Gastroesophageal sphincter (tissue), 4 donors: ENCODE data around the gene PTGES. TPM values are rescaled to one million over a fixed set of nuclear protein-coding genes. Genes with fewer than 3 reads are reported as not detected.
A peak's percentile ranks its signal among the peaks of the same experiment; 100 is the strongest.
"Not testable (repeated sequence)": the region's sequence is repeated elsewhere in the genome, so short reads cannot be mapped to it uniquely, and the experiment has no call there.

Source experiments
- ATAC-seq: fragments of 150-250 bp; one replicate; pipeline ENCODE4 v1.9.1; 2016; ENCODE audit warnings: mild to moderate bottlenecking, moderate library complexity
- H3K27ac ChIP-seq, 4 donors: fragments of 200-600 bp; sonication (generic) in 3 of 4; 1 replicate in 3 of 4; 2 replicates in 1 of 4; pipeline ENCODE4 v1.5.1; 2016 to 2019
- H3K27me3 ChIP-seq: fragments of 200-600 bp; sonication (generic); one replicate; pipeline ENCODE4 v1.5.1; 2019
- H3K36me3 ChIP-seq, 2 donors: fragments of 200-600 bp; sonication (generic); one replicate each; pipeline ENCODE4 v1.5.1; 2019; ENCODE audit warnings: control low read depth in 1 of 2
- H3K4me1 ChIP-seq, 3 donors: fragments of 200-600 bp; sonication (generic); 1 replicate in 2 of 3; 2 replicates in 1 of 3; pipeline ENCODE4 v1.5.1; 2016 to 2019; ENCODE audit warnings: control low read depth in 2 of 3
- H3K4me3 ChIP-seq, 2 donors: fragments of 200-600 bp; sonication (generic); one replicate each; pipeline ENCODE4 v1.5.1; 2019; ENCODE audit warnings: mild to moderate bottlenecking in 1 of 2, moderate library complexity in 1 of 2
- H3K9me3 ChIP-seq, 3 donors: fragments of 200-600 bp; sonication (generic); one replicate each; pipeline ENCODE4 v1.5.1; 2017 to 2019; ENCODE audit warnings: control low read depth in 2 of 3
- CTCF ChIP-seq, 4 experiments: fragments of 200-600 bp in 2 of 4; fragments of 450-650 bp in 2 of 4; sonication (generic) in 1 of 4; IDR thresholded peaks; one replicate each; pipeline ENCODE4 v1.5.1; 2017 to 2019; ENCODE audit warnings: antibody characterized with exemption in 4 of 4, mild to moderate bottlenecking in 2 of 4, moderate library complexity in 2 of 4
- EP300 ChIP-seq: sonication (generic); formaldehyde crosslinking; IDR thresholded peaks from one replicate; pipeline ENCODE4 v1.6.1; 2017; ENCODE audit warnings: antibody characterized with exemption, mild to moderate bottlenecking
- POLR2A ChIP-seq, 2 donors: fragments of 450-650 bp; IDR thresholded peaks; one replicate each; pipeline ENCODE4 v1.6.1; 2017; ENCODE audit warnings: antibody characterized with exemption in 2 of 2, mild to moderate bottlenecking in 2 of 2, moderate library complexity in 1 of 2
- POLR2AphosphoS5 ChIP-seq: sonication (generic); formaldehyde crosslinking; IDR thresholded peaks from one replicate; pipeline ENCODE4 v1.6.1; 2017; ENCODE audit warnings: antibody characterized with exemption
- WGBS, 2 donors: methylation state at CpG; one replicate each; pipeline ENCODE4 v1.1.5; 2018; ENCODE audit warnings: low coverage in 1 of 2; 5-methylcytosine and 5-hydroxymethylcytosine counted together
- total RNA-seq, 4 donors: library from RNA; depleted of rRNA; stranded (reverse); fragments of >200 nt; gene quantifications; one replicate each; pipeline ENCODE4 v1.1.0, GENCODE V29; 2016

The PTGES gene
- total RNA-seq, 4 donors from 2014 or later = 0.78 to 15.1 (median 6.1) TPM

GRCh38 chr9:129762985-129763926 lies 10.4 kb upstream of the PTGES start:
- 60 to 87% methylated on average over 6 to 9 of the region's 13 CpGs for WGBS, 2 donors
- Histone ChIP-seq H3K4me3 (no peak overlapping the region), H3K27ac (peak overlapping the region in 3 of 4 donors; percentile 49 to 59 (median 51)), H3K4me1 (peaks cover 0 to 11% (median 0%) of the 10 kb centered on the region in 3 donors), H3K27me3 (no peaks in the 10 kb centered on the region), H3K36me3 (no peaks in the 10 kb centered on the region), H3K9me3 (no peaks in the 10 kb centered on the region)
- ATAC-seq = peak; percentile 52
- no peak for TF ChIP-seq POLR2AphosphoS5
- no peak for TF ChIP-seq EP300
- TF ChIP-seq POLR2A (IDR thresholded peaks at IDR 0.05) = no peak
- no peak for TF ChIP-seq CTCF (IDR thresholded peaks at IDR 0.05)

- Histone ChIP-seq H3K27ac (peak overlapping the region in 3 of 4 donors; percentile 49 to 80 (median 59)), H3K4me1 (peaks cover 0 to 11% (median 0%) of the 10 kb centered on the region in 3 donors)
- ATAC-seq = peak; percentile 72
- H3K27me3 ChIP-seq, H3K9me3 ChIP-seq, H3K4me3 ChIP-seq, H3K36me3 ChIP-seq: not testable (repeated sequence)
- WGBS, 2 donors = 30 to 93% methylated on average over 2 to 5 of the region's 13 CpGs
These were observed 9.6 kb upstream of the PTGES start for GRCh38 chr9:129762370-129762984.

- peak; percentile 34 for ATAC-seq
- H3K9me3 ChIP-seq = no peaks in the 10 kb centered on the region
- no peaks in the 10 kb centered on the region for H3K36me3 ChIP-seq
- peak overlapping the region in 3 of 4 donors; percentile 48 to 80 (median 59) for H3K27ac ChIP-seq
- peaks cover 0 to 11% (median 0%) of the 10 kb centered on the region in 3 donors for H3K4me1 ChIP-seq
- no peak for TF ChIP-seq CTCF (IDR thresholded peaks at IDR 0.05)
- no peak for TF ChIP-seq POLR2AphosphoS5
- no peak for TF ChIP-seq POLR2A (IDR thresholded peaks at IDR 0.05)
- TF ChIP-seq EP300 = no peak
- 8 to 47% methylated on average over 2 of the region's 6 CpGs for WGBS, 2 donors
- no peaks in the 10 kb centered on the region for H3K27me3 ChIP-seq
- H3K4me3 ChIP-seq = no peak overlapping the region
These were observed 9.1 kb upstream of the PTGES start for GRCh38 chr9:129761901-129762369.

GRCh38 chr9:129761293-129761900 lies 8.6 kb upstream of the PTGES start:
- Histone ChIP-seq H3K36me3 (no peaks in the 10 kb centered on the region), H3K27ac (peak overlapping the region in 3 of 4 donors; percentile 48 to 80 (median 59)), H3K27me3 (no peaks in the 10 kb centered on the region), H3K4me3 (no peak overlapping the region), H3K9me3 (no peaks in the 10 kb centered on the region), H3K4me1 (peaks cover 0 to 11% (median 0%) of the 10 kb centered on the region in 3 donors)
- peak; percentile 78 for ATAC-seq
- 37 to 93% methylated on average over 2 to 6 of the region's 11 CpGs for WGBS, 2 donors
- TF ChIP-seq POLR2AphosphoS5 (peak; percentile 15), CTCF (IDR thresholded peaks at IDR 0.05) (no peak)

- H3K4me3 ChIP-seq, H3K9me3 ChIP-seq, H3K27me3 ChIP-seq, H3K36me3 ChIP-seq, ATAC-seq: not testable (repeated sequence)
- Histone ChIP-seq H3K4me1 (peaks cover 0 to 11% (median 0%) of the 10 kb centered on the region in 3 donors), H3K27ac (peak overlapping the region in 2 of 4 donors; percentile 59 to 80)
- 84 to 93% methylated on average over 5 to 7 of the region's 7 CpGs for WGBS, 2 donors
These were observed 7.9 kb upstream of the PTGES start for GRCh38 chr9:129760784-129761183.
